HG03139 (cell line): Measurements from ENCODE around the gene SLC25A25.

Experiments used
- ATAC-seq: cut with Tn5 transposase; IDR thresholded peaks from one replicate; pipeline ENCODE4 v1.9.1; 2021; ENCODE audit not compliant: unreplicated experiment

SLC25A25 gene

DNA sequence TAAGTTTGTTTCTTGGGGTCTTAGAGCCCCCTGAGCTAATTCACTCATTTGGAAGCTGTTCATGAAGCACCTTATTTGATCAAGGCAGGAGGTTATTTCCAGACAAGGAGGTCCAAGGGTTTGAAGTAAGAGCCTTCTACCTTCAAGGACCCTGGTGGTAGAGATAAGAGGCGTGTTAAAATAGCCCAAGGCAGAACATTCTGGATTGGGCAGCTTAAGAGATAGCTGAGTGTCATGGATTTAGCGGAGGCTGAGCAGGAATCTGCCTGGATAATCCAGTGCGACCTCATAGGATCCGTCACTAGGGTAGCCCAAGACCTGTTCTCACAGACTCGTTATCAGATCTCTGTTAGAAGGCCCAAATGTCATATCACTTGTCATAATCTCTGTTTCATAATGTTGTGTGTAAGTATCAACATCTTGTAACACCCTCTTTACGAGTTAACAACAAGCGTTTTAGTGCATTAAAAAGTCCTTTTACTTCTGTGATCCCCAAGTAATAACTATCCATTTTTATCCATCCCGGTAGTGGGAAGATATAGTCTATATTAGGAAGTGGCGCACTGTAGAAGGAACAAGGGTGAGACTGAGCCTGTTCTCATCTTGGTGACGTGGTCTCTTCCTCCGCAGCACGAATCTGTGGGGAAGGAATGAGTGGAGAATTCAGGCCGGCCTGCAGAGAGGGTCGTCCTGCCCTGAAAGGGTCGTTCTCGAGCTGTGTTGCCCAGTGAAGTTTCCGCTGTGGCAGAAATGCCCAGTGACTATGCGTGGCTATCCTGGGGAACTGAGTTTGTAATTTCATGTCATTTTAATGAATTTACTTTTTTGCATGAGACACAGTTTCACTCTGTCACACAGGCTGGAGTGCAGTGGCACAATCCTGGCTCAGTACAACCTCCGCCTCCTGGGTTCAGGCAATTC is 28.8 kb downstream of the SLC25A25 start:
- no peak for ATAC-seq

DNA sequence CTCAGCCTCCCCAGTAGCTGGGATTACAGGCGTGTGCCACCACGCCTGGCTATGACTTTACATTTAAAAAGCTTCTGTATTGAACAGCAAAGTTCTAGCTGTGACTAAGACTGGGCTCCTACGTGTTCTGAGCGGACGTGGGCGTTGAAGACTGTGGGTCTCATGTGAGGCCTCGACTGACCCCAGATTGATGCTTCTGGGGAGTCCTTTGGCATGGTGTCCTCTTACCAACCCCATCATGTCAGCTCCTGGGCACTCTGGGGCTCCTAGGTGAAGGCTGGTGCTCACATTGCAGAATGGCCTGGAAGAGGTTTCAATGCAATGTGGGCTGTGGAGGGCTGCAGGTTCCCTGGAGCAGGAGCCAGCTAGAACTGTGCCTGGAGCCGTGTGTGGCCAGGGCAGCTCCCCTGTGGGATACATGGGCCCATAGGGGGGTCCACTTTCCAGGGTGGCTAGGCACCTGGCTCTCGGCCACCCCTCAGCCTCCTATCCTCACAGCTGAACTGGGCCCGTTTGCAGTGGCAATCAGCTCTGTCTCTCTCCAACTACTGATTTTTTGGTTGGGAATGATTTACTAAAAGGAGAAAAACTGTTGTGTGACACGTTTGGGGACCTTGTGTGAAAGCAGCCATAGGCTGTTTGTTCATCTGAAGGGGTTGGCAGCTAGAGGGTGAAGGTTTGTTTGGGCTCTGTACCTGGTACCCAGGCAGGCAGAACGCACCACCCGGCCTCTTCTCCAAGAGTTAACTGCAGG is 29.7 kb downstream of the SLC25A25 start:
- no peak for ATAC-seq

DNA sequence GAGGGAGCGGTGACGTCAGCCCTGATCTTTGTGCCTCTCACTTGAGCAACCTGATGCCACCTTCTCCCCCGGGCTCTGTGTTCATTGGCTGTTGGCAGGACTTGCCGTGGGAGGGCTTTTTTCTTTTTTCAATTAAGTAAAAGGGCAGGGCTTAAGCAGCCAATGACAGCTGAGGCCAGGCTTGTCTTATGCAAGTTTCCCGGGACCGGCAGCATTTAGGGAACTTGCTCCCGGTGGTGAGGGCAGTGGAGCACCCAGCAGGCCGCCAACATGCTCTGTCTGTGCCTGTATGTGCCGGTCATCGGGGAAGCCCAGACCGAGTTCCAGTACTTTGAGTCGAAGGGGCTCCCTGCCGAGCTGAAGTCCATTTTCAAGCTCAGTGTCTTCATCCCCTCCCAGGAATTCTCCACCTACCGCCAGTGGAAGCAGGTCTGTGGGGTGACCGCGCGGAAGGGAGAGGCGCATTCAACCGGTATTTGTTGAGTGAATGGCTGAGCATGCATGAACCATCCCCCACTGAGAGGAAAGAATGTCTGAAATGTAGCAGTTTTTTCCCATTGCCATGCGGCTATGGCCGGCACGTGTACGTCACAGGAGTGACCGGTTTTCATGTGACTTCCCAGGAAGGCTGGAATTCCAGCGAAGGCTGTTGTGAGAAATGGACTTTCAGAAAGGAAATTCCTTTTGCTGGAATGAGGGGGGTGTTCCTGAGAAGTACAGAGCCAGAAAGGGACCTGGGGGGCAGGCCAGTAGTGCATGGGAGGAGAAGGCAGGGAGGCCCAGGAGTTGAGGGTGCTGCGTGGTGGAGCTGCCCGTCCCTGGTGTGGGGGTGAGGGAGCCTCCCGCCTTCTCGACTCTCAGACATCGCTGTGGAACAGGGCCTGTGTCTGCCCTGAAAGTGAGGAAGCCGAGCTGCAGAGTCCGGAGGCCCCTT is 30.5 kb downstream of the SLC25A25 start:
- ATAC-seq = no peak

DNA sequence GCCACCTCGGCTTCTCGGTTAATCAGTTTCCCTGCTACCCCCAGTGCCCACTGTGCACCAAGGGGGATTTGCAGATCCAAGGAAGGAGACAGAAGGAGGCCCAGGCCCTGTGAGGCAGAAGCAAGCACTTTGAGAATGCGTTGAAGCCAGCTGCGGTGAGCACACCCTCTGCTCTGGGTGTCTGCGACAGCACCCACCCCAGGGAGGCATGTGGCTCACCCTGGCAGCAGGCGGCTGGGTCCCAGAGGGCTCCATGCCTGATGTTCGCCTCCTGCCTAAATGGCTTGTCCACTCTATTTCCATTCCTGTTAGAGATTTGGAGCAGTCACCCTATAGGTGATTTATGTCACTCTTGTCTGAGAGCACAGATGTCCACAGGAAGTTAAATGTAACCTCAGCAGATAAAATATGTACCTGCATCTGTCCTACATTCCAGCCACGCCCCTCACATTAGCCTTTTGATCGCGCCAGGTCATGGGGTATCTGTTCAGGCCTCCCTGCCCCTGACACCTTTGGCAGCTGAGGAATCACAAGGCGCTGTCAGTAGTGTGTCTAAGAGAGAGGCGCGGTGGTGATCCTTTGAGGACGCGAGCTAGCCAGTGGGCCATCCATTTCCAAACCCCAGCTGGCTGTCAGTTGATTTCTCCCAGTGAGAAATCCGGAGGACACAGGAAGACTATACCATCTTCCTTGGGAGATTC is 31.3 kb downstream of the SLC25A25 start:
- no peak for ATAC-seq

DNA sequence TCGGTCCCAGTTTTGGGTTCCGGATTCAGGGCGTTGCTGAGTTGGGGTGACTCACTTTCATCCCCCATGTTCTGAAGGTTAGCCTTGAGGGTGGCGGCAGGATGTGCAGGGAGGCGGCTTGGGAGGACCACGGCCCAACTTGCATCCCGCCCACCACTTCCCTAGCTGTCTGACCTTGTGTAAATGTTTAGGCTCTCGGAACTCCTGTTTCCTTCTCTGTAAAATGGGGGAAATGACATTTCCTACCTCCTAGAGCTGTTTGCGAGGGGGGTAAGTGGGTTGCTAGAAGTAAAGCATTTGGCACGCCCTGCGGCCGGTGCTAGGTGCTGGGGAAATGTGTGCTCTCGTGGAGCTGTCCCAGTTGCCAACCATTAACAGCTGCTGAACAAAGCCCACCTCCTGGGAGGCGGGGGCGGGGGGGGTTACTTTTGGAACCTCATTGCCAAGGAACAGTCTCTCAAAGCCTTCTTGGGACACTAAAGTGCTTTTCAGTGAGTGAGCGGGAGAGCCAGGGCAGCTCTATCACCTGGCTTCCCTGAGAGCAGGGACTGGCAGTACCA is 32.0 kb downstream of the SLC25A25 start:
- ATAC-seq = no peak

DNA sequence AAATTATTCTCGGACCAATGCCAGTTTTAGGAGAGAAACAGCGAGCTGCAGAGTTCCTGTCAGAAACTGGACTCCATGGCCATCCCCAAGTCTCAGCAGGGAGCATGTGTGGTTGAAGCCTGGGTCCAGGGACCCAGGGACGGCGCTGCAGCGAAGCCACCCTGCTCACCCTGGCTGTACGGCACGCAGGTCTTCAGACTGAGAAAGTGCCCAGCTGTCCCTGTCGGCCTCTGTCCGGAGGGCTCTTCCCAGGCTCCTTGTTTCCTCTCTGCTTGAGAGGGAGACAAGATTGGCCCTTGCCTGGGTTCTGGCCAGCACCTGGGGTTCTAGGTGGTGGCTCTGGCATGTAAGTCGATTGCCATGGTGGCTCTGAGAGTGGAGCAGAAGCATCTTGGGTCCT is 32.5 kb downstream of the SLC25A25 start:
- ATAC-seq = no peak

DNA sequence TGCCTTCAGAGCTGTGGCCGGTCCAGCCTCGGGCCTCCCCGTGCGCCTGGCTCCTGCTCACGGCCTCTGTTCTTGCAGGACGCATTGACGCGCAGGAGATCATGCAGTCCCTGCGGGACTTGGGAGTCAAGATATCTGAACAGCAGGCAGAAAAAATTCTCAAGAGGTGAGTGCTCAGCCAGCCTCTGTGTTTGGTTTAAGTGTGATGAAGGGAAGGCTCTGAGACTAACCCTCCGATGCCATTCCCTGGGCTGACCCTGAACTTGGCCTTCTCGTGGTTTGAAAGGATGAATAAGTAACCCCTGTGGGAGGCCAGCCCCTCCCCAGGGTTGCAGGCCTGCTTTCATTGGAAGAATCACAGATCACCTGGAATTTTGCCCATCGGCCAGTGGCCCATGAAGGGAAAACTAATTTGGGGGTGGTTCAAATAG is 33.2 kb downstream of the SLC25A25 start:
- ATAC-seq = no peak

DNA sequence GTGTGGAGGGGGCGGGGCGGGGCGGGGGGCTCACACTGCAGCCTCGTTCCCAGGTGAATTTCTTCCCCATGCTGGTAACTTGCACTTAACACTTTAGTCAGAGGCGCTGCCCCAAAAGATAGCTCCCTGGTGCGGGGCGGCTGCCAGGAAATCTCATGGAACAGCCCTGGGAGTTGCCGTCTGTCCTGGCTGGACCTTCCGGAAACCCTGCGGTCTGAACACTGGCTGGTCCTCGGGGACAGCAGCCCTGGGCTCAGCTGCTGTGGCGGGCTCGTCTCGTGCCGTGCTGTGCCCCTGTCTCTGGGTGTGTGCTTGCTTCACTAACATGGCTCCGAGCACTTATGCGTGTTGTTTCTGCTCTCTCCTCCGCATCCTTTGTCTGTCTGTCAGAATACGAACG is 33.7 kb downstream of the SLC25A25 start:
- no peak for ATAC-seq

DNA sequence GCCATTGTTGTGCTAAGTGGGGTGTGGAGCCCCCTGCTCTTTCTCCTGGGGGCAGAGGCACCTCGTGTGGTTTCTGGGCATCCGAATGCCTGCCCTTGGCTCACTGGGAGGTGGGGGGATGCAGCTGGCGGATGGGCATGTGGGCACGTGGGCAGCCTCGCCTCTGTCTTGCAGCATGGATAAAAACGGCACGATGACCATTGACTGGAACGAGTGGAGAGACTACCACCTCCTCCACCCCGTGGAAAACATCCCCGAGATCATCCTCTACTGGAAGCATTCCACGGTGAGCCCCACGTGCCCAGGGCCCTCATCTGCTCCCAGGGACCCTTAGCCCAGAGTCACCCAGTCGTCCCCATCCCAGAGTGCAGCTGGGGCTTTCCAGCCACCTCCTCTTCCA is 34.2 kb downstream of the SLC25A25 start:
- ATAC-seq = no peak

DNA sequence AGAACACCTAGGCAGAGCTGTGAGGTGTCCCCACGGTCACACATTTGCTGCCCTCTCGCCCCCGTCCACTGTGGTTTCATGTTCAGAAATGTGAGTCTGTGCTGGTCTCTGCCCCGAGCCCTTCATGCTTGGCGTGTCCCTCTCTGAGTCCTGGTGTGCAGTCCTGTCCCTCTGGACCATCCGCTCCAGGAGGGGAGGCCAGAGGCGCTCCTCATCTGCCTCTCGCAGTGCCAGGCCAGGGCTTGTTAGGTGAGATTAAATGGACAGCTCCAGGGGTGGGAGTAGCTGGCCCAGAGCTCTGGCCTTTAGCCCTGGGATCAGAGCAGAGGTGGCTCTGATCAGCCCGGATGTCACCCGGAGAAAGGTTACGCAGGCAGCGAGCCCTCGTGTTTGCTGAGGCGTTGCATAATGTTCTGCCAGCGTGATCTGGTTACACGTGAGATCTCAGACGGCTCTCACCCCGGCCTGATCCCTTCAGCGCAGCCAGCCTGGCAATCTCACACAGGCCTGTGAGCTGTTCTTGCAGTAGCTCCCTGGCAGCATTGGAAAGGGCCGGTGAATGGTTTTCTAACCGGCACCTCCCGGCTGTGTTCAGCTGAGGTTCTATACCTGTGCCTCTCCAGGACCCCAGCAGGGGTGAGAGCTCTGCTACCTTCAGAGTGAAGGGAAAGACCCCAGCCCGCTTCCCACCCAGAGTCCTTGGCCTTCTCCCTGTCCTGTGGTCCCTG is 35.0 kb downstream of the SLC25A25 start:
- ATAC-seq = no peak

DNA sequence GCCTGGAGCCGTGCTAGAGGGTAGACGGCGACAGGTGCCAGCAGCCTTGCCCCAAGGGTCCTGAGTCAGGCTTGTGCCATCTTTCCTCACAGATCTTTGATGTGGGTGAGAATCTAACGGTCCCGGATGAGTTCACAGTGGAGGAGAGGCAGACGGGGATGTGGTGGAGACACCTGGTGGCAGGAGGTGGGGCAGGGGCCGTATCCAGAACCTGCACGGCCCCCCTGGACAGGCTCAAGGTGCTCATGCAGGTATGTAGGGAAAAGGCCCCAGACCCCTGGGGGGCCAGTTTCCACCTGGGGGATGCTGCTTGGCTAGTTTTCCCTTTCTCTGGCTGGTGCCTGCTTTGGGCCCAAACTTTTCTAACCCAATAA is 35.5 kb downstream of the SLC25A25 start:
- ATAC-seq = no peak

DNA sequence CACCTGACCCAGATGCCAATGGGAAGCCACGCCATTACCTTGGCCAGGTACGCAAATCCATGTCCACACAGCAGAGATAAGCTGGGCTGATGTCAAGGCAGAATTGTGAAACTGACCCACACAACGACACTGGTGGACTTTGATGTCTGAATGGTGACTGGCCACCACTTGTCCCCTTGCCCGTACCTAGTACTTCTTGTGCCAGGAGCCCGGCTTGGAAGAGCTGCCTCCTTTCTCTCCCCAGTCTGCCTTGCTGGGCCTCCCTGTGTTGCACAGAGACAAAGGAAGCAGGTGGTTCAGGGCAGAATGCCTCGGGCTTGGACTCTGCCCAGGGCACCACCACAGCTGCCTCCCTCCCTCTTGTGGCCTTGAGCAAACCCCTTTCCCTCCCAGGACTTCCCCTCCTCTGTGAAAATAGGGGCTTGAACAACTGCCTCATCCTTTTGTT is 36.2 kb downstream of the SLC25A25 start:
- no peak for ATAC-seq

DNA sequence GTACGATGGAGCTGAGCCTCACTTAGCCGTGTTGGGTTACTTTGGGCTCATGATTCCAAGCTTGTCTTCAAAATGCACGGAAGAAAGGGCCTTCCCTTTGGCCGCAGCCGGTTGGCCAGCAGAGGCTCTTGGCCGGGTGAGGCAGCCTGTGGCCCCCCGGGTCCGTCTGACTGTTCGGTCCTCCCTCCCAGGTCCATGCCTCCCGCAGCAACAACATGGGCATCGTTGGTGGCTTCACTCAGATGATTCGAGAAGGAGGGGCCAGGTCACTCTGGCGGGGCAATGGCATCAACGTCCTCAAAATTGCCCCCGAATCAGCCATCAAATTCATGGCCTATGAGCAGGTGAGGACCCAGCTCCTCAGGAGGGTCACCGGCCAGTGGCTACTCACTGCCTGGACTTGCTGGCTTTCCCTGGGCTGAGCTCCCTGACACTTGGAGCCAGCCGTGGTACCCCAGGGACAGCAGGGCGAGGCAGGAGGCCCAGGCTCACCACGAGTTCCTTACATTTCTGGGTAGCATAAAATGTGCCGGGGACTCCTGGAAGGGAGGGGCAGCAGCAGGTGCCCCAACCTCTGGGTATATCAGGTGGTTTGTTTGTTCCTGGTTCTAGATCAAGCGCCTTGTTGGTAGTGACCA is 37.6 kb downstream of the SLC25A25 start:
- ATAC-seq = no peak

DNA sequence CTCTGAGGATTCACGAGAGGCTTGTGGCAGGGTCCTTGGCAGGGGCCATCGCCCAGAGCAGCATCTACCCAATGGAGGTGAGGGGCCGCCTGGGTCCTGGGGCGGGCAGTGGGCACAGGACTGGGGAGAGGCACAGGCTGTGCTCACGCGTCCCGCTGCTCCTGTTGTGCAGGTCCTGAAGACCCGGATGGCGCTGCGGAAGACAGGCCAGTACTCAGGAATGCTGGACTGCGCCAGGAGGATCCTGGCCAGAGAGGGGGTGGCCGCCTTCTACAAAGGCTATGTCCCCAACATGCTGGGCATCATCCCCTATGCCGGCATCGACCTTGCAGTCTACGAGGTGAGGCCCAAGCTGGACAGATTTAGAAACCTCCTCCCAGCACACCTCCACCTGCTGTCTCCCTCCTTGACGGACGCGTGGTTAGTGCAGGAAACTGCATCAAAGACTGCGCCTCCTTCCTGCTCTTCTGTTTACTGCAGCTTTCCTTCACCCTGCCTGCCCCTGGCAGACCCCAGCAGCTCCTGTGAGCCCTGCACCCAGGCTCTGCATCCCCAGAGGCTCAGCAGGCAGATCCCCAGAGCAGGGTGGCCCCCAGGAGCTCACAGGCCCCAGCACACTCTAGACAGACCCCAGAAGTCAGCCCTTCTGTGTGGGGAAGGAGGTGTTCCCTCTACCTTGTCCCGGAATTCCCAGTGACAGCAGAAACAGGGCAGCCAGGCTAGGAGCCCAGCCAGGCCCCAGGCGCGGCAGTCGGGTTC is 38.3 kb downstream of the SLC25A25 start:
- ATAC-seq = no peak

DNA sequence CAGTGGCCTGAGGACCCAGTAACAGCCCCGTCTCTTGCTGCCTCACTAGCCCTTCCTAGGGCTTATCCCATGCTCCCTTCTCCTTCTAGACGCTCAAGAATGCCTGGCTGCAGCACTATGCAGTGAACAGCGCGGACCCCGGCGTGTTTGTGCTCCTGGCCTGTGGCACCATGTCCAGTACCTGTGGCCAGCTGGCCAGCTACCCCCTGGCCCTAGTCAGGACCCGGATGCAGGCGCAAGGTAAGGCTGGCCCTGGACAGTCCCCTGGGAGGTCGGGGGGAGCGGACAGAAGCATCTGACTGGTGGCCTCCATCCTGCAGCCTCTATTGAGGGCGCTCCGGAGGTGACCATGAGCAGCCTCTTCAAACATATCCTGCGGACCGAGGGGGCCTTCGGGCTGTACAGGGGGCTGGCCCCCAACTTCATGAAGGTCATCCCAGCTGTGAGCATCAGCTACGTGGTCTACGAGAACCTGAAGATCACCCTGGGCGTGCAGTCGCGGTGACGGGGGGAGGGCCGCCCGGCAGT is 39.0 kb downstream of the SLC25A25 start:
- no peak for ATAC-seq

DNA sequence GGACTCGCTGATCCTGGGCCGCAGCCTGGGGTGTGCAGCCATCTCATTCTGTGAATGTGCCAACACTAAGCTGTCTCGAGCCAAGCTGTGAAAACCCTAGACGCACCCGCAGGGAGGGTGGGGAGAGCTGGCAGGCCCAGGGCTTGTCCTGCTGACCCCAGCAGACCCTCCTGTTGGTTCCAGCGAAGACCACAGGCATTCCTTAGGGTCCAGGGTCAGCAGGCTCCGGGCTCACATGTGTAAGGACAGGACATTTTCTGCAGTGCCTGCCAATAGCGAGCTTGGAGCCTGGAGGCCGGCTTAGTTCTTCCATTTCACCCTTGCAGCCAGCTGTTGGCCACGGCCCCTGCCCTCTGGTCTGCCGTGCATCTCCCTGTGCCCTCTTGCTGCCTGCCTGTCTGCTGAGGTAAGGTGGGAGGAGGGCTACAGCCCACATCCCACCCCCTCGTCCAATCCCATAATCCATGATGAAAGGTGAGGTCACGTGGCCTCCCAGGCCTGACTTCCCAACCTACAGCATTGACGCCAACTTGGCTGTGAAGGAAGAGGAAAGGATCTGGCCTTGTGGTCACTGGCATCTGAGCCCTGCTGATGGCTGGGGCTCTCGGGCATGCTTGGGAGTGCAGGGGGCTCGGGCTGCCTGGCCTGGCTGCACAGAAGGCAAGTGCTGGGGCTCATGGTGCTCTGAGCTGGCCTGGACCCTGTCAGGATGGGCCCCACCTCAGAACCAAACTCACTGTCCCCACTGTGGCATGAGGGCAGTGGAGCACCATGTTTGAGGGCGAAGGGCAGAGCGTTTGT is 39.6 kb downstream of the SLC25A25 start:
- no peak for ATAC-seq
